Measurements from ENCODE around the gene DDR2.

The DDR2 gene

GRCh38 chr1:162755306-162755705, 123.0 kb downstream of the DDR2 start:
- TF ChIP-seq OSR1 (CRISPR knock-in tag; IDR thresholded peaks at IDR 0.05) (no peak), CSDC2 (CRISPR knock-in tag; IDR thresholded peaks at IDR 0.05) (no peak), TCF4 (CRISPR knock-in tag; IDR thresholded peaks at IDR 0.05; ENCODE audit: borderline replicate concordance) (no peak), ZFP3 (CRISPR knock-in tag; IDR thresholded peaks at IDR 0.05) (no peak), PPARA (CRISPR knock-in tag; IDR thresholded peaks at IDR 0.05; ENCODE audit: borderline replicate concordance) (no peak), POU6F1 (CRISPR knock-in tag; IDR thresholded peaks at IDR 0.05; ENCODE audit: borderline replicate concordance, low read depth) (no peak), ZNF565 (CRISPR knock-in tag; conservative IDR thresholded peaks at IDR 0.05; ENCODE audit: low read depth) (no peak), BACH2 (CRISPR knock-in tag; IDR thresholded peaks at IDR 0.05; ENCODE audit: borderline replicate concordance) (no peak), ZFP30 (CRISPR knock-in tag; IDR thresholded peaks at IDR 0.05) (no peak), CSRNP3 (CRISPR knock-in tag; IDR thresholded peaks at IDR 0.05) (no peak), RARB (CRISPR knock-in tag; IDR thresholded peaks at IDR 0.05) (no peak), TSHZ2 (CRISPR knock-in tag; IDR thresholded peaks at IDR 0.05) (no peak), SNAI2 (CRISPR knock-in tag; IDR thresholded peaks at IDR 0.05) (no peak), ZNF8 (CRISPR knock-in tag; IDR thresholded peaks at IDR 0.05) (no peak), TOX (CRISPR knock-in tag; IDR thresholded peaks at IDR 0.05; ENCODE audit: borderline replicate concordance) (no peak), GLIS3 (CRISPR knock-in tag; IDR thresholded peaks at IDR 0.05) (no peak), ZC3H10 (CRISPR knock-in tag; IDR thresholded peaks at IDR 0.05) (no peak), ZNF70 (CRISPR knock-in tag; IDR thresholded peaks at IDR 0.05) (no peak), ESRRG (CRISPR knock-in tag; IDR thresholded peaks at IDR 0.05) (no peak)
- ATAC-seq, result no peak; the same call in 2 of the 3 replicates

- peak; percentile 68 for ATAC-seq
- TF ChIP-seq ZC3H10 (CRISPR knock-in tag; IDR thresholded peaks at IDR 0.05) (peak; percentile 61; the same call in 1 of the 2 replicates), CSDC2 (CRISPR knock-in tag; IDR thresholded peaks at IDR 0.05) (no peak), OSR1 (CRISPR knock-in tag; IDR thresholded peaks at IDR 0.05) (peak; percentile 81; the same call in 1 of the 2 replicates)
These were observed 124.3 kb downstream of the DDR2 start for GRCh38 chr1:162756523-162756922.

GRCh38 chr1:162757476-162757875, 125.2 kb downstream of the DDR2 start:
- TF ChIP-seq ZFP30 (CRISPR knock-in tag; IDR thresholded peaks at IDR 0.05), result no peak
- TF ChIP-seq CSDC2 (CRISPR knock-in tag; IDR thresholded peaks at IDR 0.05), result no peak
- no peak for TF ChIP-seq SNAI2 (CRISPR knock-in tag; IDR thresholded peaks at IDR 0.05)
- TF ChIP-seq ZNF70 (CRISPR knock-in tag; IDR thresholded peaks at IDR 0.05), result no peak
- no peak for TF ChIP-seq PPARA (CRISPR knock-in tag; IDR thresholded peaks at IDR 0.05; ENCODE audit: borderline replicate concordance)
- TF ChIP-seq ZFP3 (CRISPR knock-in tag; IDR thresholded peaks at IDR 0.05), result no peak
- TF ChIP-seq ARNTL (CRISPR knock-in tag; IDR thresholded peaks at IDR 0.05; ENCODE audit: borderline replicate concordance, low read depth), result no peak
- TF ChIP-seq ISL1 (CRISPR knock-in tag; IDR thresholded peaks at IDR 0.05), result no peak
- TF ChIP-seq TOX (CRISPR knock-in tag; IDR thresholded peaks at IDR 0.05; ENCODE audit: borderline replicate concordance), result no peak
- no peak for TF ChIP-seq PATZ1 (CRISPR knock-in tag; IDR thresholded peaks at IDR 0.05; ENCODE audit: borderline replicate concordance)
- no peak for TF ChIP-seq TCF4 (CRISPR knock-in tag; IDR thresholded peaks at IDR 0.05; ENCODE audit: borderline replicate concordance)
- TF ChIP-seq BACH2 (CRISPR knock-in tag; IDR thresholded peaks at IDR 0.05; ENCODE audit: borderline replicate concordance), result no peak
- no peak for TF ChIP-seq ZNF8 (CRISPR knock-in tag; IDR thresholded peaks at IDR 0.05)

More at GRCh38 chr1:162757476-162757875, 125.2 kb downstream of the DDR2 start:
- ATAC-seq, result no peak

All from SK-N-SH treated with all-trans-retinoic acid at 6 μM for 48 hours (cell line).